Measurements from ENCODE around the gene MEGF6. TPM values are rescaled to one million over a fixed set of nuclear protein-coding genes. Genes with fewer than 3 reads are reported as not detected.
A peak's percentile ranks its signal among the peaks of the same experiment; 100 is the strongest.

MEGF6 gene
- total RNA-seq, 1 donor from 2014 or later = 10.9 TPM

DNA sequence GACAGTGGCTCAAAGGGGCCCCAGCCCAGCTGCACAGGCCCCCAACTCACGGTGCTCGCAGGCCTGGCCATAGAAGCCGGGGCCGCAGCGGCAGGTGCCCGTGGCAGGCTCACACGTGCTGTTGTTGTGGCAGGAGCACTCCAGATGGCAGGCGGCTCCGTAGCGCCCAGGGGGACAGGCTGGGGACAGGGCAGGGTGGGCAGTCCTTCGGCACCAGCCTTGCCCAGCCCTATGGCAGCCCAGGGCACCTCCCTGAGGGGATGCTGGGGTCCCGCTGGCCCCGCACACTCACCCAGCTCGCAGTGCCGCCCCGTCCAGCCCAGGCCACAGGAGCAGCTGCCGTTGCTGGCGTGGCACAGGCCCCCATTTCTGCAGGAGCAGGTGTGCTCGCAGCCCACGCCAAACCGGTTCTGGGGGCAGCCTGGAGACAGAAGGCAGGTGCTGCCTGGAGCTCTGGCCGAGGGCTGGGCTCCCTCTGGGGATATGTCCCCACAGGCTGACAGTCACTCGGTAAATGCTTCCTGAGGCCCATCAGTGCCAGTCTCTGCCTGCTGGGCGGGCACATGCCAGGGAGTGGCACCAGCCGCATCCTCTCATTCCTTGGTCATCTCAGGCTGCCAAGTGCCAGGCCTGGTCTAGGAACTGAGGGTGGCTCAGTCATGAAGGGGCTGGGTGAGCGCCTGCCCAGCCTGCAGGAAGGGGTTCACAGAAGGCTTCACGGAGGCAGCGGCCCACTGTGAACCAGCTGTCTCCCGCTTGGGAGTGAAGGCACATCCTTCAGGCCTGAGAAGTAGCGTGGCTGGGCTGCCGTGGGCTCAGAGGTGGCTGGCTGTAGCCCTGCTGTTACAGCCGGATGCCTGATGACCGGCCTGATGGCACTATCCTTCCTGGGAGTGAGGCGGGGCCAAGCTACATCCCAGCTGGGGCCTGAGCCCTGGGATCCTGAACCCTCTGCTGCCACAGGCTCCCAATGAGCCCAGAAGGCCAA is 116.7 kb downstream of the MEGF6 start:
- H3K4me3 Mint-ChIP-seq = no peak overlapping the region
- H3K36me3 Mint-ChIP-seq (ENCODE audit: low read depth) = no peaks in the 10 kb centered on the region
- TF ChIP-seq CTCF (IDR thresholded peaks at IDR 0.05) = no peak
- no peaks in the 10 kb centered on the region for H3K27me3 Mint-ChIP-seq
- peaks cover 6% of the 10 kb centered on the region for H3K4me1 Mint-ChIP-seq
- intact Hi-C loops (cut with micrococcal nuclease) = loop anchor here (5.0 kb wide), 1 partner anchor 1082 kb away; the partner anchor contains the start of gene PEX10
- CTCF ChIA-PET = no interaction called here
- DNase-seq (no peak), ATAC-seq (ENCODE audit: low read depth) (no peak)
- H3K27ac Mint-ChIP-seq = no peak overlapping the region
- POLR2A ChIA-PET = no interaction called here
- H3K9me3 Mint-ChIP-seq = no peaks in the 10 kb centered on the region

- Mint-ChIP-seq H3K36me3 (ENCODE audit: low read depth) (no peaks in the 10 kb centered on the region), H3K9me3 (peaks cover 13% of the 10 kb centered on the region), H3K4me3 (no peak overlapping the region), H3K4me1 (peaks cover 6% of the 10 kb centered on the region), H3K27me3 (no peaks in the 10 kb centered on the region), H3K27ac (no peak overlapping the region)
- ChIA-PET CTCF (interaction anchor here (0.6 to 1.4 kb wide), 3 partner anchors 126 to 232 kb away, joined by 3 to 6 read pairs (median 4); no protein-coding TSS in a partner anchor), POLR2A (no interaction called here)
- DNase-seq (no peak), ATAC-seq (ENCODE audit: low read depth) (no peak)
- intact Hi-C loops (cut with micrococcal nuclease) = loop anchor here (5.0 kb wide), 1 partner anchor 1080 kb away; the partner anchor contains the start of gene PEX10
- no peak for TF ChIP-seq CTCF (IDR thresholded peaks at IDR 0.05)
Measured at GRCh38 chr1:3492545-3493246, 118.6 kb downstream of the MEGF6 start.

GRCh38 chr1:3491291-3492246 is 119.7 kb downstream of the MEGF6 start:
- no peak overlapping the region for H3K27ac Mint-ChIP-seq
- POLR2A ChIA-PET = interaction anchor here (0.6 kb wide), 1 partner anchor 162 kb away, joined by 3 read pairs; no protein-coding TSS in a partner anchor
- H3K9me3 Mint-ChIP-seq = peaks cover 13% of the 10 kb centered on the region
- H3K4me1 Mint-ChIP-seq = peaks cover 6% of the 10 kb centered on the region
- intact Hi-C loops (cut with micrococcal nuclease) = loop anchor here (1.0 to 5.0 kb wide), 6 partner anchors 40 to 1079 kb away; partner anchors contain the start of genes LRRC47 and PEX10
- ATAC-seq (ENCODE audit: low read depth) (peak; percentile 98), DNase-seq (peak; percentile 89)
- H3K36me3 Mint-ChIP-seq (ENCODE audit: low read depth) = no peaks in the 10 kb centered on the region
- H3K4me3 Mint-ChIP-seq = peak overlapping the region; percentile 66
- CTCF ChIA-PET = interaction anchor here (0.6 to 1.6 kb wide), 8 partner anchors 124 to 236 kb away, joined by 3 to 21 read pairs (median 6); no protein-coding TSS in a partner anchor
- TF ChIP-seq CTCF (IDR thresholded peaks at IDR 0.05) = peak; percentile 93
- H3K27me3 Mint-ChIP-seq = no peaks in the 10 kb centered on the region

GRCh38 chr1:3490046-3490745 is 121.1 kb downstream of the MEGF6 start:
- intact Hi-C loops (cut with micrococcal nuclease) = loop anchor here (5.0 kb wide), 1 partner anchor 1078 kb away; the partner anchor contains the start of gene PEX10
- H3K27me3 Mint-ChIP-seq = no peaks in the 10 kb centered on the region
- POLR2A ChIA-PET = no interaction called here
- H3K4me3 Mint-ChIP-seq = no peak overlapping the region
- H3K27ac Mint-ChIP-seq = no peak overlapping the region
- H3K9me3 Mint-ChIP-seq = peaks cover 13% of the 10 kb centered on the region
- CTCF ChIA-PET = interaction anchor here (0.9 to 1.6 kb wide), 4 partner anchors 127 to 234 kb away, joined by 3 to 21 read pairs (median 8); no protein-coding TSS in a partner anchor
- H3K36me3 Mint-ChIP-seq (ENCODE audit: low read depth) = no peaks in the 10 kb centered on the region
- peaks cover 6% of the 10 kb centered on the region for H3K4me1 Mint-ChIP-seq
- TF ChIP-seq CTCF (IDR thresholded peaks at IDR 0.05) = no peak
- no peak for DNase-seq
- no peak for ATAC-seq (ENCODE audit: low read depth)

All from activated B cell treated with CpG ODN at 0.5 μM for 24 hours (primary cell).